ENCODE measurements around the gene ARHGAP28. TPM values are rescaled to one million over a fixed set of nuclear protein-coding genes. Genes with fewer than 3 reads are reported as not detected.

Gene ARHGAP28
- total and polyA plus RNA-seq, 12 donors: 2.7 to 34.3 (median 7.3) TPM

GRCh38 chr18:6865251-6865650 is 135.7 kb downstream of the ARHGAP28 start:
- Histone ChIP-seq H3K27me3 (no peaks in the 10 kb centered on the region), H3K36me3 (replicated peaks in 1 of 2) (no peaks in the 10 kb centered on the region), H3K4me1 (replicated peaks in 1 of 2) (no peaks in the 10 kb centered on the region), H3K27ac (no peak overlapping the region), H3K4me3 (no peak overlapping the region), H3K9me3 (replicated peaks in 1 of 3) (no peaks in the 10 kb centered on the region)
- no peak for TF ChIP-seq CTCF (IDR thresholded peaks at IDR 0.05)
- intact Hi-C loops (cut with DNase I): no loop called here
- DNase-seq: no peak

- intact Hi-C loops (cut with DNase I): no loop called here
- no peak for DNase-seq
Measured at GRCh38 chr18:6866552-6867085, 137.1 kb downstream of the ARHGAP28 start.

GRCh38 chr18:6868033-6868432 is 138.5 kb downstream of the ARHGAP28 start:
- Histone ChIP-seq H3K27me3 (no peaks in the 10 kb centered on the region), H3K4me3 (no peak overlapping the region), H3K9me3 (replicated peaks in 1 of 3) (no peaks in the 10 kb centered on the region), H3K27ac (no peak overlapping the region), H3K4me1 (replicated peaks in 1 of 2) (no peaks in the 10 kb centered on the region), H3K36me3 (replicated peaks in 1 of 2) (no peaks in the 10 kb centered on the region)
- intact Hi-C loops (cut with DNase I): no loop called here
- whole genome bisulfite sequencing, 4 donors: 93 to 98% (median 95%) methylated on average over 6 of the region's 6 CpGs
- no peak for DNase-seq
- TF ChIP-seq POLR2A (IDR thresholded peaks at IDR 0.05): no peak
- no peak for TF ChIP-seq CTCF (IDR thresholded peaks at IDR 0.05)

More at GRCh38 chr18:6866552-6867085, 137.1 kb downstream of the ARHGAP28 start:
- Histone ChIP-seq H3K4me3 (no peak overlapping the region), H3K27ac (no peak overlapping the region), H3K4me1 (replicated peaks in 1 of 2) (no peaks in the 10 kb centered on the region), H3K9me3 (replicated peaks in 1 of 3) (no peaks in the 10 kb centered on the region), H3K27me3 (no peaks in the 10 kb centered on the region), H3K36me3 (replicated peaks in 1 of 2) (no peaks in the 10 kb centered on the region)
- TF ChIP-seq CTCF (IDR thresholded peaks at IDR 0.05) (no peak), POLR2A (IDR thresholded peaks at IDR 0.05) (no peak)
- 84 to 91% (median 86%) methylated on average over 3 of the region's 3 CpGs for WGBS, 4 donors

GRCh38 chr18:6871566-6871965 is 142.1 kb downstream of the ARHGAP28 start:
- Histone ChIP-seq H3K27me3 (no peaks in the 10 kb centered on the region), H3K27ac (no peak overlapping the region), H3K4me1 (replicated peaks in 1 of 2) (no peaks in the 10 kb centered on the region), H3K9me3 (replicated peaks in 1 of 3) (no peaks in the 10 kb centered on the region), H3K36me3 (replicated peaks in 1 of 2) (no peaks in the 10 kb centered on the region), H3K4me3 (no peak overlapping the region)
- no peak for TF ChIP-seq POLR2A (IDR thresholded peaks at IDR 0.05)
- TF ChIP-seq CTCF (IDR thresholded peaks at IDR 0.05): no peak
- WGBS, 4 donors: 89 to 94% (median 92%) methylated on average over 6 of the region's 6 CpGs
- intact Hi-C loops (cut with DNase I): loop anchor here in 1 of 2 donors (10.0 kb wide), 1 partner anchor 127 kb away; no protein-coding TSS in a partner anchor
- no peak for DNase-seq

Data from adrenal gland (tissue), 12 donors.